ENCODE results near the gene DNTT.

DNA sequence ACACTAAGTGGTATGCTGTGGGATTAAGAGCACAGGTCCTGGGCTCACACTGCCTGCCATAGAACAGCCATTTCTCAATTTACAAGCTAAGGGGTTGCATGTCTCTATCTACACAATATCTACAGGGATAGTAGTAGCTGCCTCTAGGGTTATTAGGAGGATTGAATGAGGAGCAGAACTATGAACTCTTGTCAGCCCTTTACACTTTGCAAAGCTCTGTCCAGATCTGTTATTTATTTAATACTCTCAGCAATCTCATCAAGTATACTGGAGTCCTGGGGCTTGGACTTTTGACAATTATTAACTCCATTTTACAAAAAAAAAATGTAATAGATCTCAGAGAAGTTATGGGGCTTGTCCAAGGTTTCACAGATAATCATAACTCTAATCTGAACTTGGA lies 47.8 kb downstream of the DNTT start:
- TF ChIP-seq CHD4 (IDR thresholded peaks at IDR 0.05; ENCODE audit: borderline replicate concordance) (no peak), CTCF (IDR thresholded peaks at IDR 0.05) (no peak), POLR2AphosphoS2 (conservative IDR thresholded peaks at IDR 0.05; ENCODE audit: low read length) (no peak), NR3C1 (IDR thresholded peaks at IDR 0.05) (no peak)
- TF ChIP-seq, protein P1, sequence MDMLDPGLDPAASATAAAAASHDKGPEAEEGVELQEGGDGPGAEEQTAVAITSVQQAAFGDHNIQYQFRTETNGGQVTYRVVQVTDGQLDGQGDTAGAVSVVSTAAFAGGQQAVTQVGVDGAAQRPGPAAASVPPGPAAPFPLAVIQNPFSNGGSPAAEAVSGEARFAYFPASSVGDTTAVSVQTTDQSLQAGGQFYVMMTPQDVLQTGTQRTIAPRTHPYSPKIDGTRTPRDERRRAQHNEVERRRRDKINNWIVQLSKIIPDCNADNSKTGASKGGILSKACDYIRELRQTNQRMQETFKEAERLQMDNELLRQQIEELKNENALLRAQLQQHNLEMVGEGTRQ (IDR thresholded peaks at IDR 0.05) = no peak

Measured in A549 (cell line).